HTR-8/SVneo (cell line): ENCODE results near the gene CACNA1E.
A peak's percentile ranks its signal among the peaks of the same experiment; 100 is the strongest.

Source experiments
- DNase-seq: peaks from one replicate; pipeline ENCODE4 v3.0.0; 2011; ENCODE audit warnings: low spot score, mixed read lengths; ENCODE audit not compliant: insufficient read length
- FAIRE-seq: peaks from 2 replicates; lab custom pipeline; 2011; peaks lifted over from hg19 to GRCh38; lab: Jason Lieb, UNC

Gene CACNA1E

GRCh38 chr1:181483285-181484195 is at the start of gene CACNA1E:
CACNA1E (plus strand) TSS chr1:181483517; CDS start chr1:181483745, 228 bp downstream.
- DNase-seq (no peak), FAIRE-seq (no peak)

GRCh38 chr1:181433931-181434330 is 49.4 kb upstream of the CACNA1E start:
- no peak for DNase-seq
- FAIRE-seq = no peak

- no peak for FAIRE-seq
Observed at GRCh38 chr1:181438013-181438412, 45.3 kb upstream of the CACNA1E start.

GRCh38 chr1:181440510-181440909 is 42.8 kb upstream of the CACNA1E start:
- DNase-seq (no peak), FAIRE-seq (no peak)

More at GRCh38 chr1:181438013-181438412, 45.3 kb upstream of the CACNA1E start:
- no peak for DNase-seq

- DNase-seq = no peak
- peak; percentile 9 for FAIRE-seq
Observed at GRCh38 chr1:181442181-181442525, 41.2 kb upstream of the CACNA1E start.

DNA sequence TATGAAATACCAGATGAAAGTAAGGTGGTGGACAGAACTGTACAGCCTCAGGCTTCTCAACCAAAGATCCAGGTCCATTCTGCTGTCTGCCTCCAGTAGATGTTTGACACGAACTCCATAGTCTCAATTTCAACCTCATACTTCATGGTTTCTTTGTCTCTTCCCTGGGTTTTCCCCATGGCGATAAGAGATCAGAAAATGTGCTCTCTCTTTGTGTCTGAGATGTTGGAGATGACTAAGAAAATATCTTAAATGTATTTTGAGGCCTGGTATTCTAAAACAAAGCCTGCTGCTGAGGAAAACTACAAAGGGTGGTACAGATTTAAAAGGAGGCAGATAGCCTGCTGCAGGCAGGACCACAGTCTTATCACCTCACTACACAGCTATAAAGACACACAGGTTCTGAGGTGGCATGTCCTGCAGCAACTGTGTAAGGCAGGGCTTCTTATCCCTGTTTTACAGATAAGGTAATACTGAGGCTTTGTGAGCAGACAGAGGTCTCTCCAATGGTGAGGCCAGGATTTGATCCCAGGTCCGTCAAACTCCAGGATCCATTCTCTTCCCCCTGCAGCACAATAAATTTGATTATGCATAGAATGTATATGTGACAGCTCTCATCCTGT is 40.0 kb upstream of the CACNA1E start:
- FAIRE-seq (no peak), DNase-seq (no peak)

DNA sequence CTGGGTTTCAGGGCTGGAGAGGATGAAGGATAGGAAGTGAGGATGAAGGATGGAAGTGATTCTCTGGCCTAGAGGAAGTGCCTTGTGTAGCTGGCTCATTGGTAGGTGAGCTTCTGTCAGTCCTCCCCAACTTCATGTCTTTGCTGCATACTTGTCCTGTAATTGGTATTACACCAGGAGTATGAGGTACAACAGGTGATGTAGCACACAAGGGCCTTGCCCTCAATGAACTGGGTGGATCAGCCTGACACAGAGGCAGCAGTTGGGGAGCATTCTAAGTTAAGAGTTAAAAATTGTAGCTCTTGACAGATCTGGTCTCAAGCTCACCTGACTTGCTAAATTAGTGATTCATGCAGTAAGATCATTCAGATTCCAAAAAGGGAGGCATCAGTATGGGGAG is 37.9 kb upstream of the CACNA1E start:
- FAIRE-seq = no peak

GRCh38 chr1:181448461-181448860 is 34.9 kb upstream of the CACNA1E start:
- DNase-seq = no peak
- FAIRE-seq = no peak

More for the DNA sequence above, 37.9 kb upstream of the CACNA1E start:
- DNase-seq = no peak

DNA sequence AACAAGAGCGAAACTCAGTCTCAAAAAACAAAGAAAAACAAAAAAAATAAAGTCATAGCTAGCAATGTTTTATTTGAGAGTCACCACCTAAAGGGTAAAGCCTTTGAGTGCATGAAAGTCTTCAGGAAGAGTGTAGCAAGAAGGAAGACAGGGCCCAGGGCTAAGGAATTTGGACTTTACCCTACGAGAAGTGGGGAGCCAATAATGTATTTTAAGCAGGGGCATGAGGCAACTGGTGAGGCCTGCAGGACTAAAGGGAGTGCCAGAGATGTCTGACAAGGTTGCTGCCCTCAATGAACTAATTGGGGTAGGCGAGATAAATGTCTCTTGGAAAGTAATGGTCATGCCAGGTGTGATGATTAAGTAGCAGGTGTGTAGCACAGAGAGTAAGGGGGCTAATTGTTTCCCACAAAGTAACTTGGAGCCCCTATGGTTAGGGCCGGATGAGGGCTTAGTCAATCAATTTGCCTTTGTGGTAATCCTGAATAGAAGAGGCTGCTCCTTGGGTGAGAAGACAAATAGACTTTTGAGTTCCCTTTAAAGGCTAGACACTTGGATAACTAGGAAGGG is 31.6 kb upstream of the CACNA1E start:
- DNase-seq (no peak), FAIRE-seq (no peak)

- no peak for DNase-seq
- FAIRE-seq = no peak
Observed at GRCh38 chr1:181452746-181453145, 30.6 kb upstream of the CACNA1E start.

DNA sequence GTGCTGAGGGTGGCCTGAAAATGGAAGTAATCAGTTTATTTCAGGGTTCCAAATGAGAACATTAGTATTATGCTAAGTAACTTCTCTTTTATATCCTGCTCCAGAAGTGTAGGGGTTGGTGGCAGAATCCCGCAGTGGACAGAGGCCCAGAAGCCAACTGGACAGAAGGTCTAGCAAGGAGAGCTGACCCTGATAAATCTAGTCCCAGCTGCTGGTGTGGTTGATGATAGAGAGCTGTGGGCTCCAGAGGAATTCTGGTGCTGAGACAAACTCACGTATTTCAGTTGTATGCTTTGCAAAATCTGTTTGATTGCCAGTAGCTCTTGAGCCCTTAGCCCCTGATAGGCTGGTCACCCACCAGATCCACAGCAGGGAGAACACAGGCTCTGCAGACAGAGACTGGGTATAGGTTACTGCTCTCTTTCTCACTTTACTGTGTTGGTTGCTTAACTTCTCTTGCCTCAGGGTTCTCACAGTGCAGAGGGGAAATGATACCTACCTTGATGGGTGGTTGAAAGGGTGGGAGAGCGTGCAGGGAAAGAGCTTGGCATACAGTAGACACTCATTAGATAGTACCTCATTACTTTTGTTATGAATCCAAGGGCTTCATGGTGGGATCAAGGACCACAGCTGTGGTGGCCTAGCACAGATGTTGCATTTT is 29.6 kb upstream of the CACNA1E start:
- DNase-seq (no peak), FAIRE-seq (no peak)

GRCh38 chr1:181456551-181456950 is 26.8 kb upstream of the CACNA1E start:
- FAIRE-seq = no peak
- no peak for DNase-seq

GRCh38 chr1:181458419-181458818 is 24.9 kb upstream of the CACNA1E start:
- FAIRE-seq = no peak
- no peak for DNase-seq

DNA sequence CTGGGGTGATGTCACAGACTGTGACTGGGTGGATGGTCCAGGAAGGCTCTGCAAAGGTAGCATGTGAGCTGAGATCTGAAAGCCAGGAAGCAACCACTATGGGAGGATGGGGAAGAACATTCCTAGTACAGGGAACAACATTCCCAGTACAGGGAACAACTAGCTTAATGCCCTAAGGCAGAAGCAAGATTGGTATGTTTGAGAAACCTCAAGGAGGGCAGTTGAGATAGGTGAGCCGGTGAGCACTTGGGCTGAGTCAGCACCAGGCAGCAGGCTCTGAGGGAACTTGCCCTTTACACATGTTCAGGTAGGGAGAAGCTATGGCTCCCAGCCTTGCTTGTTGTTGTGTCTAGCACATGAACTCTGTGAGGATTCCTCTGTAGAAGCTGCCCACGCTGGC is 24.2 kb upstream of the CACNA1E start:
- FAIRE-seq (no peak), DNase-seq (no peak)

GRCh38 chr1:181469829-181470228 is 13.5 kb upstream of the CACNA1E start:
- FAIRE-seq (no peak), DNase-seq (peak; percentile 58)

- FAIRE-seq (no peak), DNase-seq (no peak)
Observed at GRCh38 chr1:181475580-181475979, 7.7 kb upstream of the CACNA1E start.

- FAIRE-seq (no peak), DNase-seq (no peak)
Observed at GRCh38 chr1:181476581-181476980, 6.7 kb upstream of the CACNA1E start.

GRCh38 chr1:181478306-181478705 is 5.0 kb upstream of the CACNA1E start:
- FAIRE-seq (no peak), DNase-seq (no peak)

DNA sequence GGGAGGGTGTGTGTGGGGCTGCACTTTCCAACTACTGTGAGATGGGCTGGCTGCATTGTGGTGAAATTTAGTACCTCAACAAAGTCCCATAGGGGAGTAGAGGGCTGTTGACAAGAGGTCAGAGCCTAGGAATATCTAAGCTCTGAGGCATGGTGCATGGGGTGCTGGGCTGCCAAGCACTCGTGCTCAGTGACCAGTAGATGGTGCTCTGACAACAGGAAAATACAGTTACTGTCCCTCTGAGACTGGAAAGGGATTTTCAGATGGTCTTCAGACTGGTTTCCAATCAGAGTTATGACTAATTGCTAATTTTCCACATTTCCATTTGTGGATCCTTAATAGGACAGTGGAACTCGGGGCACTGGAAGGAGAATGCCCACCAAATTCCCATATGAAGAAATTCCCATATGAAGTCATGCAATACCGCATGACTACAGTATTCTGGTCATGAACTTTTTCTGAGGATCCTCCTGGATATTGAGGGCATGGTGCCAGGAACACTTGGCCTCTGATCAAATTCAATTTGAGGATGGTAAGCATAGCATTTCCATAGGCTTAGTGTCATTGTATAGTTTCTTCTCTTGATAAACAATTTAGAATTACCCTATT is 4.1 kb upstream of the CACNA1E start:
- DNase-seq (peak; percentile 69), FAIRE-seq (no peak)

DNA sequence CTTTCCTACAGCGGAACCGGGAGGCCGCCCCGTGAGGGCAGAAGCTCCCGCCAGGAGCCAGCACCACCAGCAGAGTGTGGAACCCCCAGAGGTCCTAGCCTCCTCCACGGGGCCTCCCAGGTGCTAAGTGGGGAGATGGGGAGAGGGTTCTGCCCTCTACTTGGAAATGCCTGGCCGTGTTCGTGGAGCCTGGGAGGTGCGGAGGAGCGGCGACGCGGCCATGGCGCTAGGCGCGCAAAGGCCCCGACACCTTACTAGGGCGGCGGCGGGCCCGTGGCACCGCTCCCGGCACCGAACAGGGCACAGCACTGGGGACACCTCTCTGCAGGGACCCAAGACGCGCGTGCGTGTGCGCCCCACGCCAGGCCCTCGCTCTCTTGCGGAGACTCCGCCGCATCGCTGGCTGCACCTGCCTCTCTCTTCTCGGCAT is 1.3 kb upstream of the CACNA1E start:
- FAIRE-seq (no peak), DNase-seq (no peak)
